ENCODE results near the gene METTL23. TPM values are rescaled to one million over a fixed set of nuclear protein-coding genes. Genes with fewer than 3 reads are reported as not detected.
"Not testable (repeated sequence)": the region's sequence is repeated elsewhere in the genome, so short reads cannot be mapped to it uniquely, and the experiment has no call there.

Gene METTL23
- total and polyA plus RNA-seq, 12 donors = 24.6 to 91.5 (median 42.0) TPM

- Histone ChIP-seq H3K4me1 (replicated peaks in 1 of 2) (peaks cover 15 to 59% of the 10 kb centered on the region in 2 donors), H3K27me3 (no peaks in the 10 kb centered on the region), H3K4me3 (peak within 1 kb of the TSS; percentile 87 to 98 (median 92)), H3K9me3 (replicated peaks in 1 of 3) (no peaks in the 10 kb centered on the region), H3K27ac (peak within 1 kb of the TSS; percentile 94 to 100 (median 100)), H3K36me3 (replicated peaks in 1 of 2) (peaks cover 0 to 48% of the 10 kb centered on the region in 2 donors)
- TF ChIP-seq CTCF (IDR thresholded peaks at IDR 0.05) (no peak), POLR2A (IDR thresholded peaks at IDR 0.05) (peak; percentile 94 to 98)
- DNase-seq = peak; percentile 97 to 98 (median 98)
- intact Hi-C loops (cut with DNase I) = no loop called here
- WGBS, 4 donors = 0 to 1% (median 0%) methylated on average over 13 to 60 of the region's 60 CpGs; no CpG with 5 or more reads in 1 of the 4 donors
Measured at GRCh38 chr17:76726231-76726775, 336 bp upstream of the METTL23 start, which contains the start of gene JMJD6. Gene JMJD6, minus strand, starts transcription at chr17:76726606. Its CDS starts 131 bp downstream, at chr17:76726475.

- DNase-seq = peak in 4 of 7 donors; percentile 37 to 70 (median 52)
- peak overlapping the region; percentile 92 to 100 (median 100) for H3K27ac ChIP-seq
- TF ChIP-seq POLR2A (IDR thresholded peaks at IDR 0.05) = peak in 1 of 2 donors; percentile 33
- no peak for TF ChIP-seq CTCF (IDR thresholded peaks at IDR 0.05)
- intact Hi-C loops (cut with DNase I) = no loop called here
- peak overlapping the region in 2 of 4 donors; percentile 88 to 95 for H3K4me3 ChIP-seq
- 36 to 45% (median 39%) methylated on average over 17 to 18 of the region's 18 CpGs for WGBS, 4 donors
- peaks cover 0 to 49% of the 10 kb centered on the region in 2 donors for H3K36me3 ChIP-seq (replicated peaks in 1 of 2)
- no peaks in the 10 kb centered on the region for H3K27me3 ChIP-seq
- H3K9me3 ChIP-seq (replicated peaks in 1 of 3) = no peaks in the 10 kb centered on the region
- H3K4me1 ChIP-seq (replicated peaks in 1 of 2) = peaks cover 9 to 61% of the 10 kb centered on the region in 2 donors
Measured at GRCh38 chr17:76727745-76728456, 1.3 kb downstream of the METTL23 start.

- Histone ChIP-seq H3K4me1 (replicated peaks in 1 of 2) (peaks cover 26 to 71% of the 10 kb centered on the region in 2 donors), H3K27ac (peak overlapping the region in 1 of 5 donors; percentile 18), H3K36me3 (replicated peaks in 1 of 2) (peaks cover 0 to 58% of the 10 kb centered on the region in 2 donors)
- H3K27me3 ChIP-seq; H3K4me3 ChIP-seq; H3K9me3 ChIP-seq (replicated peaks in 1 of 3); DNase-seq; intact Hi-C loops (cut with DNase I): not testable (repeated sequence)
- 84 to 89% (median 88%) methylated on average over 13 of the region's 13 CpGs for WGBS, 4 donors
Measured at GRCh38 chr17:76731800-76732733, 5.4 kb downstream of the METTL23 start.

- 59 to 70% (median 67%) methylated on average over 3 of the region's 3 CpGs for WGBS, 4 donors
- H3K27ac ChIP-seq = peak overlapping the region in 2 of 5 donors; percentile 13 to 18
- peaks cover 26 to 62% of the 10 kb centered on the region in 2 donors for H3K4me1 ChIP-seq (replicated peaks in 1 of 2)
- DNase-seq = peak in 2 of 7 donors; percentile 44 to 52
- H3K4me3 ChIP-seq = no peak overlapping the region
- TF ChIP-seq CTCF (IDR thresholded peaks at IDR 0.05) (no peak), POLR2A (IDR thresholded peaks at IDR 0.05) (no peak)
- H3K36me3 ChIP-seq (replicated peaks in 1 of 2) = peaks cover 0 to 58% of the 10 kb centered on the region in 2 donors
- intact Hi-C loops (cut with DNase I) = no loop called here
- H3K9me3 ChIP-seq (replicated peaks in 1 of 3) = no peaks in the 10 kb centered on the region
- H3K27me3 ChIP-seq = no peaks in the 10 kb centered on the region
Measured at GRCh38 chr17:76732734-76733617, 6.3 kb downstream of the METTL23 start.

All from adrenal gland (tissue), 12 donors.